Activated naive CD4-positive, alpha-beta T cell treated with anti-CD3 and anti-CD28 coated beads for 36 hours (primary cell): ENCODE results near the gene VWA5B1. TPM values are rescaled to one million over a fixed set of nuclear protein-coding genes. Genes with fewer than 3 reads are reported as not detected.
A peak's percentile ranks its signal among the peaks of the same experiment; 100 is the strongest.

Experiments
- CTCF ChIA-PET: fragments of 350-600 bp; sonication (Branson Sonifier 250); formaldehyde crosslinking; loops from one replicate; lab custom pipeline; 2021; ENCODE audit warnings: antibody characterized with exemption; lab: Charles Lee
- DNase-seq: peaks from one replicate; pipeline ENCODE4 v3.0.0-alpha.2; 2020
- H3K27ac Mint-ChIP-seq: one replicate; pipeline ENCODE4 v1.8.0; 2021; ENCODE audit warnings: mild to moderate bottlenecking, mixed read lengths
- H3K27me3 Mint-ChIP-seq: one replicate; pipeline ENCODE4 v1.8.0; 2021; ENCODE audit warnings: low read depth, mixed read lengths
- H3K36me3 Mint-ChIP-seq: one replicate; pipeline ENCODE4 v1.8.0; 2021; ENCODE audit warnings: low read depth, mixed read lengths
- H3K4me1 Mint-ChIP-seq: one replicate; pipeline ENCODE4 v1.8.0; 2021; ENCODE audit warnings: low read depth, mixed read lengths
- H3K4me3 Mint-ChIP-seq: one replicate; pipeline ENCODE4 v1.8.0; 2021; ENCODE audit warnings: mild to moderate bottlenecking, moderate library complexity, mixed read lengths
- H3K9me3 Mint-ChIP-seq: one replicate; pipeline ENCODE4 v1.8.0; 2021; ENCODE audit warnings: mixed read lengths
- intact Hi-C: fragments of 100-400 bp; cut with micrococcal nuclease; formaldehyde crosslinking; loops from one replicate; pipeline ENCODE4 v1.15.1; 2023
- total RNA-seq, 2 experiments: library from RNA; stranded (reverse); gene quantifications; one replicate each; pipeline ENCODE4 v1.2.3, GENCODE V29; 2021

VWA5B1 gene, protein sequence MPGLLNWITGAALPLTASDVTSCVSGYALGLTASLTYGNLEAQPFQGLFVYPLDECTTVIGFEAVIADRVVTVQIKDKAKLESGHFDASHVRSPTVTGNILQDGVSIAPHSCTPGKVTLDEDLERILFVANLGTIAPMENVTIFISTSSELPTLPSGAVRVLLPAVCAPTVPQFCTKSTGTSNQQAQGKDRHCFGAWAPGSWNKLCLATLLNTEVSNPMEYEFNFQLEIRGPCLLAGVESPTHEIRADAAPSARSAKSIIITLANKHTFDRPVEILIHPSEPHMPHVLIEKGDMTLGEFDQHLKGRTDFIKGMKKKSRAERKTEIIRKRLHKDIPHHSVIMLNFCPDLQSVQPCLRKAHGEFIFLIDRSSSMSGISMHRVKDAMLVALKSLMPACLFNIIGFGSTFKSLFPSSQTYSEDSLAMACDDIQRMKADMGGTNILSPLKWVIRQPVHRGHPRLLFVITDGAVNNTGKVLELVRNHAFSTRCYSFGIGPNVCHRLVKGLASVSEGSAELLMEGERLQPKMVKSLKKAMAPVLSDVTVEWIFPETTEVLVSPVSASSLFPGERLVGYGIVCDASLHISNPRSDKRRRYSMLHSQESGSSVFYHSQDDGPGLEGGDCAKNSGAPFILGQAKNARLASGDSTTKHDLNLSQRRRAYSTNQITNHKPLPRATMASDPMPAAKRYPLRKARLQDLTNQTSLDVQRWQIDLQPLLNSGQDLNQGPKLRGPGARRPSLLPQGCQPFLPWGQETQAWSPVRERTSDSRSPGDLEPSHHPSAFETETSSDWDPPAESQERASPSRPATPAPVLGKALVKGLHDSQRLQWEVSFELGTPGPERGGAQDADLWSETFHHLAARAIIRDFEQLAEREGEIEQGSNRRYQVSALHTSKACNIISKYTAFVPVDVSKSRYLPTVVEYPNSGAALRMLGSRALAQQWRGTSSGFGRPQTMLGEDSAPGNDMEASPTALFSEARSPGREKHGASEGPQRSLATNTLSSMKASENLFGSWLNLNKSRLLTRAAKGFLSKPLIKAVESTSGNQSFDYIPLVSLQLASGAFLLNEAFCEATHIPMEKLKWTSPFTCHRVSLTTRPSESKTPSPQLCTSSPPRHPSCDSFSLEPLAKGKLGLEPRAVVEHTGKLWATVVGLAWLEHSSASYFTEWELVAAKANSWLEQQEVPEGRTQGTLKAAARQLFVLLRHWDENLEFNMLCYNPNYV
- not detected for total RNA-seq

DNA sequence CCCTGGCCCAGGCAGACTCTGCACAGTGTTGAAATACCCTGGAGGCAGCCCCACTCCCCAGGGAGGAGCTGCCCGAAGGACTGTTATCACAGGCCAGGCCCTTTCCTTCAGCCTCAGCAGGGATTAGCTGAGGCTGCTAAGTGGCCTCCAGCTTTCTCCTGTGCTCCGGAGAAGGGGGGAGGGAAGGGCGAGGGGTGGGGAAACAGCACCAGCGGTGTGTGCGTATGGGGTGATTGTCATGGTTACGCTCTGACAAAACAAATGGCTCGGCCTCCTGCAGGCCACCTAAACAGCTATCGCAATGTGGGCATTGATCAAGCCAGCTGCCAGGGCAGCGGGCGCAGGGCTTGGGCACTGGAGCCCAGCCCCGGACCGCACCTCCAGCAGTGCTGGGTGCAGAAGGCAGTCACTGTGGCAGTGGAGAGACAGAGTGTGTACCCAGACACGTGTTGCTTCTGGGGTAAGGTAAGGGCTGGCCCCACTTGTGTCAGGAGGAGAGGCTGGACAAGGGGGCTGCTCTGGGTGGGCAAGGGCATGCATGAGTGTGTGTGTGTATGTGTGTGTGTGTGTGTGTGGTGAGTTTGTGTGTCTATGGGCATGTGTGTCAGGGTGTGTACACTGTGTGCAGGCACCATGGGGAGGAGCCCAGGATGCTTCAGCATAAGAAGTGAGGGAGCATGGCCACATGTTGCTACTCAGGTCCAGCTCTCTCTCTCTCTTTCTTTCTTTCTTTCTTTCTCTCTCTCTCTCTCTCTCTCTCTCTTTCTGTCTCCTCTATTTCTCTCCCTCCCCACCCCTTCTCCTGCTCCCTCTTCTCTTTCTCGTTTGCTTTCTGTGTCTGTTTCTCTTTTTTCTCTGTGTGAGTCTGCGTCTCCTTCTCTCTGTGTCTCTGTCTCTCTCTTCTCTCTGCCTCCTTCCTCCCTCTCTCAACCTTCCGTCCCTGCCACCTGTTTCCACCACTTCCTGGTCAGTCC lies at the start of gene VWA5B1:
VWA5B1 (plus strand) TSS at position 252 of the 974 bp plus-strand sequence. CDS start 19,727 bp downstream, outside the sequence.
- CTCF ChIA-PET = no interaction called here
- H3K4me3 Mint-ChIP-seq = peak within 1 kb of the TSS; percentile 46
- H3K9me3 Mint-ChIP-seq = peaks cover under 1% of the 10 kb centered on the region
- no peaks in the 10 kb centered on the region for H3K36me3 Mint-ChIP-seq
- H3K4me1 Mint-ChIP-seq = peaks cover 16% of the 10 kb centered on the region
- intact Hi-C loops = no loop called here
- H3K27me3 Mint-ChIP-seq = peaks cover 46% of the 10 kb centered on the region
- H3K27ac Mint-ChIP-seq = no peak within 1 kb of the TSS
- no peak for DNase-seq

DNA sequence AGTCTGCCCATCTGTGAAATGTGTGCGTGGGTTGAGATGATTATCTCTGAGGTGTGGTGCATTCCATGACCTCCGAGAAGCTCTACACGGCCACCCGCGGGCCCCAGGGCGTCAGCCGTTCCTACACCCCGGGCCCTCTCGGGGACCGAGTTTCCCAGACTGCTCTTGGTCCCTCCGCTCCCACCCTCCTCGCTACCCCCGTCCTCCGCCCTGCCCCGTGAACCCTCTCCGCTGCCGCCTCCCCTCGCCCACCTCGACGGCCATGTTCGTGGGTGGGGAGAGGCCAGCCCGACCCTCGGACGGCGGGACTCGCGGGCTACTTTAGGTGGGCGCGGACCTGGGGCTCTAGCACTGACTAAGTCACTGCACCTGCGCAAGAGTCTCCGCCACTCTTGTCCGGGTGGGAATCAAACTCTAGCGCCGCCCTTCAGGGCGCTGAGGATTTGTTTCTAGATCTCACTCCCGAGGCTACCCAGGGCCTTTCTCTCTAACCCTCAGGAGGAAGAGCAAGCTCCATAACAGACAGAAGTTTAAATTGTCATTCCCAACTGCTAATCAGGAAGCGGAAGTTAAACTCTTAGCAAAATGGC lies 47.7 kb upstream of the VWA5B1 start:
- H3K27me3 Mint-ChIP-seq = peaks cover 30% of the 10 kb centered on the region
- H3K4me3 Mint-ChIP-seq = no peak overlapping the region
- H3K9me3 Mint-ChIP-seq = no peaks in the 10 kb centered on the region
- H3K4me1 Mint-ChIP-seq = peaks cover 7% of the 10 kb centered on the region
- intact Hi-C loops = no loop called here
- CTCF ChIA-PET = no interaction called here
- H3K36me3 Mint-ChIP-seq = no peaks in the 10 kb centered on the region
- DNase-seq = no peak
- no peak overlapping the region for H3K27ac Mint-ChIP-seq

DNA sequence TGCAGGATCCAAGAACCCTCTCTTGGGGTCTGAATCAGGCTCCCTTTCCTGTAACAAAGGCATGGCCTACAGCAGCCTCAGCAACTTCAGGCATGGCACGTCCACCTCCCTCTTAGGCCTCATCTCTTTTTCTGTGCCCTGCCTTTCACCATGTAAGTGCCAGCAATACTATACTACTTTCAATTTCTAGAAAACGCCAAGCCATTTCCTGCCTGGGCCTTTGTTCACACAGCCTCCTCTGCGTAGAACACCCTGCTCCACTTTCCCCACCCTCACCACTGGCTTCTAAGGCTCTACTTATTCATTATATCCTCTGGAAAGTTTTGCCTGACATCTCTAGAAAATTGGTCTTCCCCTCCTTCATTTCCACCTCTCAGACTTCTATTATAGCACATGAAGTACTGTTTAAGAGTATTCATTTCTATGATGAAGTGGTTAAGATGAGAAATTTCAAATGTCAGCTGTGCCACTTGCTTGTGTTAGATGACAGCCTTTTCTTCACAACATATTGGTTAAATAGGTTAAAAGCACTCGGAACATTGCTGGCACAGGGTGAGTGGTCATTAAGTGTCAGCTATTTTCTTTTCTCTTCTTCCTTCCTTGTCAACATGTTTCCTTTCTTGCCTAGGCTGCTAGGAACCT lies 41.6 kb upstream of the VWA5B1 start:
- Mint-ChIP-seq H3K4me3 (peak overlapping the region; percentile 32), H3K36me3 (no peaks in the 10 kb centered on the region), H3K27ac (peak overlapping the region; percentile 95), H3K9me3 (no peaks in the 10 kb centered on the region), H3K27me3 (no peaks in the 10 kb centered on the region), H3K4me1 (peaks cover 25% of the 10 kb centered on the region)
- CTCF ChIA-PET = interaction anchor here (2.3 kb wide), 1 partner anchor 112 kb away, joined by 6 read pairs; no protein-coding TSS in a partner anchor
- intact Hi-C loops = loop anchor here (1.0 to 2.0 kb wide), 5 partner anchors 64 to 684 kb away; no protein-coding TSS in a partner anchor
- DNase-seq = peak; percentile 86

DNA sequence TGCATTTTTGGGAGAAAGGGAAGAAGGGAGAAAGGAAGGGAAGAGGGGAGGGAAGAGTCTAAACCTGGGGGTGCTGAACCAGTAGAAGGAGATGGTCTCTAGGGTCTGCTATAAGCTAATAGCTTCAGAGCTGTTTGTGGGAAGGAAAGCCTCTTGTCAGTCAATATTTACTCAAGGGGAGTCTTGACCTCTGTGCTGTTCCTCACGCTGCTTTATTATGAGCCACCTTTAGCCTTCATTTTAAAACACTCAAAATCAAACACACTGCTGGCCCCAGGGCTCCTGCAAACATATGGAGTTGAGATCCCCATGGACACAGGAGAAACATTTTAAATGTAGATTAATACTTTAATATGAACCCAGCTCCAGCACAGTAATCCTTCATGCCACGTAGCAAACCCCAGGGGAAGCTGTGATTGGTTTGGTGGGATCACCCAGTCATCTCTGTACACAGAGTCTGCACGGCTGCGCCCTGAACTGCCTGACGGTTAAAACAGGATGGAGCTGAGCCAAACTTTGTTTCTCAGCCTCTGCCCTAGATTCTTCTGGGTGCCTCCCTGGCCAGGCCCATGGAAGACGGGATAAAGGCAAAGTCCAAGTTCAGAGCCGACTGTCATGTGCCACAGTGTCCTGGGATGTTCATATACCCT lies 40.2 kb upstream of the VWA5B1 start:
- no peak overlapping the region for H3K4me3 Mint-ChIP-seq
- H3K36me3 Mint-ChIP-seq = no peaks in the 10 kb centered on the region
- peaks cover 23% of the 10 kb centered on the region for H3K4me1 Mint-ChIP-seq
- H3K27me3 Mint-ChIP-seq = no peaks in the 10 kb centered on the region
- intact Hi-C loops = no loop called here
- DNase-seq = peak; percentile 55
- CTCF ChIA-PET = interaction anchor here (0.7 to 2.3 kb wide), 4 partner anchors 37 to 243 kb away, joined by 3 to 6 read pairs (median 3); no protein-coding TSS in a partner anchor
- no peak overlapping the region for H3K27ac Mint-ChIP-seq
- no peaks in the 10 kb centered on the region for H3K9me3 Mint-ChIP-seq

DNA sequence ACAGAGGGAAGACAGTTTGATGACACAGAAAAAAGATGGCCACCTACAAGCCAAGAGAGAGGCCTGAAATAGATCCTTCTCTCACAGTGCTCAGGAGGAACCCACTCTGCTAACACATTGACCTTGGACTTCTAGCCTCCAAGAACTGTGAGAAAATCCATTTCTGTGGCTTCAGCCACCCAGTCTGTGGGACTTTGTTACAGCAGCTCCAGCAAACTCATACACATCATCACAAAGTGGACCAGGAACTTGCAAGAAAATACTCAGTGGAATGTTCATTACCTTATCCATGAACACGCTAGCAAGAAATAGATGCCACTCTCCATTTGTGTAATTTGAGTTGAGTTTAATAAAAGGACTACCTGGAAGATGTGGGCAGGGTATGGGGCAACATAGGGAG lies 38.1 kb upstream of the VWA5B1 start:
- CTCF ChIA-PET = interaction anchor here (1.2 kb wide), 1 partner anchor 12 kb away, joined by 4 read pairs; no protein-coding TSS in a partner anchor
- DNase-seq = no peak
- Mint-ChIP-seq H3K27ac (no peak overlapping the region), H3K9me3 (no peaks in the 10 kb centered on the region), H3K27me3 (peaks cover 3% of the 10 kb centered on the region), H3K4me1 (peaks cover 22% of the 10 kb centered on the region), H3K36me3 (no peaks in the 10 kb centered on the region), H3K4me3 (no peak overlapping the region)
- intact Hi-C loops = no loop called here

DNA sequence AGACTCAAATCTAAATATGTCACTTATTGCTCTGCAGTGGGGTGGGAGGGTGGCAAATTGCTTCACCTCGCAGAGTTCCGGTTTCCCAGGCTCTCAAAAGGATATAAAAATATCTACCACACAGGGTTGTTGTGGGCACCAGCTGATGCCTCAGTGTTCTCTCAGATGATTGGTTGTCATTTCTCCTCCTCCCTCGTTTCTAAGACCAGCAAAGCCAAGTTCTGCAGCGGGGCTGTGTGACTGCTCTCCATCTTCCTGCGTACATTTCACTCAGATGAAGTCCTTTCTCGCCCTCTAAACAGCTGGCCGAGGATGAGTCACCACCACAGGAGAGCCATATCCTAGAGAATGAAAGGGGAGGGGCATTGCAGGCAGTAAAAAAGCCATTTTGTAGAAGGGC lies 35.0 kb upstream of the VWA5B1 start:
- Mint-ChIP-seq H3K4me1 (no peaks in the 10 kb centered on the region), H3K27me3 (peaks cover 6% of the 10 kb centered on the region), H3K9me3 (no peaks in the 10 kb centered on the region), H3K36me3 (no peaks in the 10 kb centered on the region), H3K4me3 (no peak overlapping the region), H3K27ac (no peak overlapping the region)
- CTCF ChIA-PET = interaction anchor here (1.2 kb wide), 1 partner anchor 180 kb away, joined by 3 read pairs; no protein-coding TSS in a partner anchor
- intact Hi-C loops = no loop called here
- peak; percentile 26 for DNase-seq

DNA sequence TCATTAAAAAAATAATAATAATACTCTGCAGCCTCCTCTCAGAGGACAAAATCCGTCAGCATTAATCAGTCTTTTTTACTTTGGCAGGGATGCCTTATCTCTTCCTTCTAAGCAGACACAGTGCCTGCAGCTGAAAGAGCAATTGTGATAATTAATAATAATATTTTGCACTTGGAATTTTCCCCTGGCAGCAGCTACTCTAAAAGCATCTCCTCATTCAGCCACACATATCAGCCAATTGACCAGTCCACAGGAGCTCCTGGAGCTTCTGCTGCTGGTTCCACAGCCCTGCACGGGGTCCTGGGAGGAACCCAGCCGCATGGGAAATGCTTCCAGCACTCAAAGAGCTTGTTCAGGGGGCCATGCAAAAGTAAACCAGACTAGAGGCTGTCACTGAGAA lies 31.0 kb upstream of the VWA5B1 start:
- DNase-seq = no peak
- CTCF ChIA-PET = interaction anchor here (1.3 kb wide), 1 partner anchor 66 kb away, joined by 4 read pairs; no protein-coding TSS in a partner anchor
- H3K4me3 Mint-ChIP-seq = no peak overlapping the region
- intact Hi-C loops = no loop called here
- no peaks in the 10 kb centered on the region for H3K36me3 Mint-ChIP-seq
- no peaks in the 10 kb centered on the region for H3K9me3 Mint-ChIP-seq
- no peak overlapping the region for H3K27ac Mint-ChIP-seq
- H3K4me1 Mint-ChIP-seq = no peaks in the 10 kb centered on the region
- peaks cover 9% of the 10 kb centered on the region for H3K27me3 Mint-ChIP-seq

DNA sequence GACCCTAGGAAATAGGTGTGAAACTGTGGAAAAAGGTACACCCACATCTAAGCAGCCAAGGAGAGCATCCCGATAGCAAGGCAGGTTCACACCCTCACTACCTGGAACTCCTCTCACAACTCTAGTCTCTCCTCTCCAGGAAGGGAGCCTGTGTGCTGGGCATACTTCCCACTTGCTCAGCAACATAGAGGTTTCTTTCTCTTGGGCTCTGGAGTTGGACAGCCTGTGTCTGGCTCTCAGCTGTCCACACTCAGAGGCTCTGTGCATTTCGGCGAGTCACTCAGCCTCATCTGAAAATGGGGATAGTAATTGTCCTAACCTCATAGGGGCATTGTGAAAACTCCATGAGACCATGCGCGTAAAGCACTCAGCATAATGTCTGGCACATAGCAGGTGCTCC lies 29.6 kb upstream of the VWA5B1 start:
- H3K36me3 Mint-ChIP-seq = no peaks in the 10 kb centered on the region
- no peaks in the 10 kb centered on the region for H3K4me1 Mint-ChIP-seq

DNA sequence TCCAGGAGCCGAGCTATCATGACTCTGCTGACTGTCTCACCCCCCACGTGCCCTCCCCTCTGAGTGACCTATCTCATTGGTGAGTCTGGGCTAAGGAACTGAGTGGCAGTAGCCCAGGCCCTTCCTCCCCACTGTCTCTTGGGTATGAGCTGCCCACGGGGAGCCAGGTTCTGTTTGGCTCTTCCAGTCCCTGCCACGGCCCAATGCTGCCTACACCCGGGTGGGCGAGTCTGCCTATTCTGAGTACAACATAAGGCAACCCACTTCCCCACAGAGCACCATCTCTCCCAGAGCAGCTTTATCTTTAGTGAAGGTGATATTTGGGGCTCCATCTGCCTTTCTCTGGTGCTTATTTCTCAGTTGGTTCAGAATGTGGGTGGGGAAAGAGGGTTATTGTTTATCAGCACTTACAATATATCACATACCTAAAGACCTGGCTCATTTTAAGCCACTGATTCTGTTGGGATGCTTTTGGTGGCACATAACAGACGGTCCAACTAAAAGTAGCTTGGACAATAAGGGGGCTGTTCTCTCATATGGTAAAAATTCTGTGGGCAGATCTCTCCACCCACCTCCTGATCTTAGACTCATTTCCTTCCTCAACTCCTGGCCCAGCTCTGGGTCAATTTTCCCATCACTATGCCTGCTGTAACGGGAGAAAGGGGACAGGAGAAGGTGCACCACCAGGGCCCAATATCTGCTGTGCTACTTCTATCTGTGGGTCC lies 27.7 kb upstream of the VWA5B1 start:
- CTCF ChIA-PET = no interaction called here
- Mint-ChIP-seq H3K4me1 (no peaks in the 10 kb centered on the region), H3K36me3 (no peaks in the 10 kb centered on the region), H3K27me3 (peaks cover 7% of the 10 kb centered on the region), H3K27ac (no peak overlapping the region), H3K4me3 (no peak overlapping the region), H3K9me3 (no peaks in the 10 kb centered on the region)
- intact Hi-C loops = no loop called here
- DNase-seq = no peak

More for the DNA sequence above, 29.6 kb upstream of the VWA5B1 start:
- H3K9me3 Mint-ChIP-seq = no peaks in the 10 kb centered on the region
- intact Hi-C loops = no loop called here
- DNase-seq = no peak
- H3K27me3 Mint-ChIP-seq = peaks cover 7% of the 10 kb centered on the region
- H3K4me3 Mint-ChIP-seq = no peak overlapping the region
- CTCF ChIA-PET = no interaction called here
- H3K27ac Mint-ChIP-seq = no peak overlapping the region

DNA sequence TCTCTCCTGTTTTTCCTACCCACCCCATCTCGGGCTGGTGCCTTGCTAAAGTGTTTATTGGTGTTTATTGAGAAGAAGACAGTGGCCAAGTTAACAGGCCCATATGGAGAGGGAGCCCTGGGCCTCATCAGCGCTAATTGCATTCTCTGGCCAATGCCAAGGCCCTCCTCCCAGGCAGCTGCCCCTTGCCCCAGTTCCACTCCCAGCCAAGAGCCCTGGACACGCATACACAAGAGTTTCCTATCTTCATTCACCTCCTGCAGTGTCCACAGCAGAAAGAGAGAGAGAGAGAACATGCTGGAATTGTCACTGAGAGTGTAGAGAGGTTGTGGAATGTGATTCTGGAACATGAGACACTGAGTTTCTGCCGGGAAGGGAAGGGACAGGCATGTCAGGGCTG lies 25.4 kb upstream of the VWA5B1 start:
- H3K27ac Mint-ChIP-seq = no peak overlapping the region
- CTCF ChIA-PET = no interaction called here

More for the DNA sequence above, 25.4 kb upstream of the VWA5B1 start:
- intact Hi-C loops = no loop called here
- H3K36me3 Mint-ChIP-seq = no peaks in the 10 kb centered on the region
- peaks cover 4% of the 10 kb centered on the region for H3K27me3 Mint-ChIP-seq
- H3K9me3 Mint-ChIP-seq = no peaks in the 10 kb centered on the region
- no peak for DNase-seq
- H3K4me1 Mint-ChIP-seq = no peaks in the 10 kb centered on the region
- no peak overlapping the region for H3K4me3 Mint-ChIP-seq
